GM18951 (cell line): ENCODE measurements around the gene TRIM74.

Experiments used
- POLR2A ChIP-seq: IDR thresholded peaks from 4 replicates; pipeline ENCODE4 v1.6.1; 2011; ENCODE audit warnings: mild to moderate bottlenecking; ENCODE audit not compliant: insufficient read length, insufficient read depth; ENCODE audit errors: extremely low read depth
- in situ Hi-C: fragments of 300-500 bp; cut with MboI; formaldehyde crosslinking; loops from one replicate; pipeline ENCODE4 v1.12.0; 2022; ENCODE audit warnings: low sequenced_read_pairs, mixed read lengths, inconsistent platforms; ENCODE audit not compliant: unreplicated experiment

TRIM74 gene

DNA sequence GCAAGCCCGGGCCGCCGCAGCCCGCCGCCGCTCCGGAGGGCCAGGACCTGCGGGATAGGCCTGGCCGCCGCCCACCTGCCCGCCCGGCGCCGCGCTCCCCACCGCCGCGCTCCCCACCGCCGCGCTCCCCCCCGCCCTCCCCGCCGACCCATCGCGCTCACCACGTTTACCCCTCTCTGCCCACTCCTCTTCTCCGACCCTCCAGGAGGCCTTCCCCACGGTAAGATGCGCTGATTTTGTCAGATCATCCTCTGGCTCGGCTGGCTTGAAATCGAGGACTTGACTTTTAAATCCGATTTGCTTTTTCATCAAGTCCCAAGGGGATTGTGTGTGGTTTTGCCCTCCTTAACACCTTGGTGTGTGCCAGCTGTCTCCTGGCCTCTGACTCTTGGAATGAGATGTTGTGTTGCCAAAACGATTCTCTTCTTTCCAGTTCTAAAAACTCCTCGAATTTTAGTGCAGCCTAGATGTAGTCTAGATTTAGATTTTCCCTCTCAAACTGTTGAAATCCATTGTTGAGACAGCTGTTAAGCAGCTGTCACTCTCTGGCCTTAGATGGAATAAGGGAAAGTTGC lies 43.6 kb downstream of the TRIM74 start:
- TF ChIP-seq POLR2A: no peak
- in situ Hi-C loops: loop anchor here (25.0 kb wide), 1 partner anchor 562 kb away; no protein-coding TSS in a partner anchor

DNA sequence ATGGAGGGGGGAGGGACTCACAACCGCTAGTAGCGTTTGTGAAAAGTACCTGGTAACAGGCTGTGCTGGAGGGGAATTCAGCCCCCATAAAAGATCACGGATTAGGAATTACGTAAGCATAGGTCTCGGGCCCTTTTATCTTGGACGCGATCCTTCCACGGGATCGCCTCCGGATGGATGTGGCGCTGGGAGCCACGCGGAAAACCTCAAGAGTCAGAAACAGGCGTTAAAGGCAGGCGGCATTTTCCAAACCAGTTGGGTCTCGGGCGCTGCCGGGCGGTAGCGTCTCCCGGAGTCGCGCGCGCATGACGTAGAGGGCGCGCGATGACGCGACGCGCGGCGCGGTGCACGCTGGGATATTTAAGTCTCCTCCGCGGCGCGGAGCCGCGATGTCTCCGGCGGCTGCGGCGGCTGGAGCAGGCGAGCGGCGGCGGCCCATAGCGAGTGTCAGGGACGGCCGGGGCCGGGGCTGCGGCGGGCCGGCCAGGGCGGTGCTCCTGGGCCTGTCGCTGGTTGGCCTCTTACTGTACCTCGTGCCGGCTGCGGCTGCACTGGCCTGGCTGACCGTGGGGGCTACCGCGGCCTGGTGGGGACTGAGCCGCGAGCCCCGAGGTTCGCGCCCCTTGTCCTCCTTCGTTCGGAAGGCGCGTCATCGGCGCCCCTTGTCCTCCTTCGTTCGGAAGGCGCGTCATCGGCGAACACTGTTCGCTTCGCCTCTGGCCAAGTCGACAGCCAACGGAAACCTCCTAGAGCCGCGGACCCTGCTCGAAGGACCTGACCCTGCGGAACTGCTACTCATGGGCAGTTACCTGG lies 44.3 kb downstream of the TRIM74 start, which contains the start of gene POM121:
POM121 (plus strand) TSS at position 363 of the 813 bp plus-strand sequence; CDS start at position 390, 27 bp downstream.
- in situ Hi-C loops: loop anchor here (25.0 kb wide), 1 partner anchor 562 kb away; no protein-coding TSS in a partner anchor
- TF ChIP-seq POLR2A: peak; percentile 87

DNA sequence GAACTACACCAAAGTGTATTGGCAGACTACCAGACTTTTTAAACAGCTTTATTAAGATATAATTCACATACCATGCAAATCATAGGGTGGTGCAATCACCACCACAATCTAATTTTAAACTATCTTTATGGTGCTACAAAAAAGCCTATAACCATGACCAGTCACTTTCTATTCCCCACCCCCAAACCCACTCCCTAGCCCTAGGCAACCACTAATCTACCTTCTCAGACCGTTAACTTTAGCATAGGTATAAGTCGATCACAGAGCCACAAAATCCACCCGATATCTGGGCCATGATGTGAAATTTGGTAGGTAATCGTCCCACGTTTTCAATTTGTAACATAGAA lies 44.9 kb downstream of the TRIM74 start:
- in situ Hi-C loops: no loop called here
- TF ChIP-seq POLR2A: no peak

DNA sequence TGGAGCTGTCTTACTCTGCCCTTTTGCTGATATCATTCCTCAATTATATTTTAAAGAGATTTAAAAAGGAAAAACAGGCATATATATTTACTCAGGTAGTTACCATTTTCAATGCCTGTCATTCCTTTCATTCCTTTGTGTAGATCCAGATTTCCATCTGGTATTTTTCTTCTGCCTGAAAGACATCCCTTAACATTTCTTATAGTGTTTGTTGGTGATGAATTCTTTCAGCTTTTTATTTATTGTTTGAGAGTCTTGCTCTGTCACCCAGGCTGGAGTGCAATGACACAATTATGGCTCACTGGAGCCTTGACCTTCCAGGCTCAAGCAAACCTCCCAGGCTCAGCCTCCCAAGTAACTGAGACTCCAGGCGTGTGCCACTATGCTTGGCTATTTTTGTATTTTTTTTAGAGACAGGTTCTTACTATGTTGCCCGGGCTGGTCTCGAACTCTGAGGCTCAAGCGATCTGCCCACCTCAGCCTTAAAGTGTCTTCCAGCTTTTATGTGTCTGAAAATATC lies 50.0 kb downstream of the TRIM74 start:
- in situ Hi-C loops: loop anchor here (10.0 kb wide), 1 partner anchor 95 kb away; the partner anchor contains the start of gene TYW1B
- TF ChIP-seq POLR2A: no peak

DNA sequence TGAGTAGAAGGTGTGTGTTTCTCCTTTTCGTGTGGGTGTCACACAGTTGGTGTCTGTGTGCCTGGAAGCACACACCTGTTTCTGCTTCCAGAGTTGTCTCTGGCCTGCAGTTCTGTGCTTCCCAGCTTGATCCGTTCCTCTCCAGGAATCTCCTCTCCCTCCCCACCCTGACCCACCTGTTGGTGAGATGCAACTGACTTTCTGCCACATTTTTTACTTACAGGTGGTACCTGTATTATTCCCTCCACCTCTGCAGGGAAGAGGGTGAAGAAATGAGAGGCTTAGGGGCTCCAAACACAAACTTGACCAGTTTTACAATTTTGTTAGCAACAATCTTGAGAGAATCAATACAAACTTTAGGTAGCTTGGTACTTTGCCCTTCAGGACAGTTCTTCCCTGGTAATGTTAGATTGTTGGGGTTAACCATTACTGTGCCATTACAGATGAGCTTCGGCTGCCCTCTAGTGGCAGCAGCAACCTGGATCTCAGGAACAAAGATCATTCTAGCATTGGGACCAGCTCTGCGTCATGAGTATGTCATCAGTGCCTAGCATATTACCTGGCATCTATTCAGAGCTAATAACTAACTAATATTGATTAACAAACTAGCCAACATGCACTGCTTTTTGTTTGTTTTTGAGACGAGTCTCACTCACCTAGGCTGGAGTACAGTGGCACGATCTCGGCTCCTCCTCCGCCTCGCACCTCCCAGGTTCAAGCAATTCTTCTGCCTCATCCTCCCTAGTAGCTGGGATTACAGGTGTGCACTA lies 54.3 kb downstream of the TRIM74 start:
- in situ Hi-C loops: loop anchor here (10.0 kb wide), 1 partner anchor 90 kb away; the partner anchor contains the start of gene TYW1B

DNA sequence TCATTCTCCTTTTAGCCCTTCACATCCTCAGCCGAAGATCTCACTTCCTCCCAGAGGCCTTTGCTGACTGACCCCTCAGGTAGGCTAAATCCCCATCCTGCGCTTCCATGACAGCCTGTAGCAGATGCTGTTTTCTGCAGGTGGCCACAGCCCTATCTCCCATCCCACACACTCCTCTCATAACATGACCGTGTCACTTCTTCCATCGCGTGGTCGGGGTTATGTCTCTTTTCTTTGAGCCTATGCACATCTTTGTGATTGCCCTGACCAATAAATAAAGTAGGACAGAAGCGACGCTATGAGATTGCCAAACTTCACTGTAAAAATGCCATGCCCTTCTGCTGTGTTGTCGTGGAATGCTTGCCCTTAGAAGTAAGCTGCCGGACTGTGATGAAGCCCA lies 55.5 kb downstream of the TRIM74 start:
- in situ Hi-C loops: loop anchor here (10.0 kb wide), 1 partner anchor 89 kb away; the partner anchor contains the start of gene TYW1B

DNA sequence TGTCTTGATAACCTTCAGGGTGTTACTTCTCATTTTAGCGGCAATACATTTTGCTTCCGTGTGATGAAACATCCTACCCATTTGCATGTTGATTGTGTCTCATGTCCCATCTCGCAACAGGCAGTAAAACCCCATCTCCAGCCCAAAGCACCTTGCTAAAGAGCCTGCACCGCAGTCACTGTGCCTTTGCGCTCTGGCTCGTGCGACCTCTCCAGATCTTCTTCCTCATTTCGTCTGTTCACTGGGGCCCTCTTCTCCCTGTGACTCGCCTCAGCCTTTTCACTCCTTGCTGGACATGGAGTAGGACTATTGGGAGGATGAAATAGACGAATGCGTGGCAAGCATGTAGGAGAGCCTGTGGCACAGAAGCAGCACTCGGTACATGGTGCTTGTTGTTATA lies 57.9 kb downstream of the TRIM74 start:
- in situ Hi-C loops: loop anchor here (10.0 kb wide), 1 partner anchor 87 kb away; the partner anchor contains the start of gene TYW1B
